Right lobe of liver (tissue), 6 donors: ENCODE data around the gene LRRC40. TPM values are rescaled to one million over a fixed set of nuclear protein-coding genes. Genes with fewer than 3 reads are reported as not detected.

Source experiments
- ATAC-seq, 4 donors: fragments of 200-7000 bp; cut with Tn5 transposase; one replicate each; pipeline ENCODE4 v1.9.1; 2020; ENCODE audit warnings: mild to moderate bottlenecking in 4 of 4, moderate library complexity in 4 of 4
- DNase-seq, 3 donors: peaks; one replicate each; pipeline ENCODE4 v3.0.0-alpha.2; 2020
- H3K27ac ChIP-seq, 3 donors: fragments of 200-600 bp; one replicate each; pipeline ENCODE4 v1.8.0; 2022
- H3K27me3 ChIP-seq, 2 donors: fragments of 200-600 bp; one replicate each; pipeline ENCODE4 v1.8.0; 2022
- H3K36me3 ChIP-seq, 4 donors: fragments of 200-600 bp; sonication (generic) in 1 of 4; one replicate each; pipeline versions ENCODE4 v1.5.1 to v1.8.0; 2017 to 2022; ENCODE audit warnings: control low read depth in 1 of 4
- H3K4me1 ChIP-seq, 4 donors: fragments of 200-600 bp; sonication (generic) in 1 of 4; one replicate each; pipeline versions ENCODE4 v1.5.1 to v1.8.0; 2017 to 2022; ENCODE audit warnings: control low read depth in 1 of 4
- H3K4me3 ChIP-seq, 3 donors: fragments of 200-600 bp; one replicate each; pipeline ENCODE4 v1.8.0; 2022
- H3K9me3 ChIP-seq, 4 donors: fragments of 200-600 bp; sonication (generic) in 1 of 4; one replicate each; pipeline versions ENCODE4 v1.5.1 to v1.8.0; 2017 to 2022; ENCODE audit warnings: control low read depth in 1 of 4
- CTCF ChIP-seq, 4 donors: fragments of 200-600 bp in 3 of 4; fragments of 450-650 bp in 1 of 4; IDR thresholded peaks; one replicate each; pipeline versions ENCODE4 v1.5.1 to v1.8.0; 2016 to 2022; ENCODE audit warnings: antibody characterized with exemption in 4 of 4, mild to moderate bottlenecking in 2 of 4
- POLR2A ChIP-seq: fragments of 450-650 bp; IDR thresholded peaks from one replicate; pipeline ENCODE4 v1.6.1; 2017; ENCODE audit warnings: antibody characterized with exemption, mild to moderate bottlenecking
- WGBS: methylation state at CpG from one replicate; pipeline ENCODE4 v1.1.6; 2018; ENCODE audit warnings: low coverage, low lambda C conversion rate; ENCODE audit not compliant: insufficient coverage; ENCODE audit errors: missing lambda C conversion rate; 5-methylcytosine and 5-hydroxymethylcytosine counted together
- intact Hi-C, 2 donors: fragments of 100-400 bp; cut with DNase I; formaldehyde crosslinking; loops; one replicate each; pipeline versions ENCODE4 v1.11.2 to v1.14.1; 2022
- total RNA-seq, 6 experiments: library from RNA; depleted of rRNA in 2 of 6; stranded (reverse); fragments of >200 nt in 2 of 6; fragmentation: NEBNext Ultra II Directional in 3 of 6; extraction: Animal tissue kit (Norgen Biotek cat#: 25700) in 3 of 6; gene quantifications; one replicate each; pipeline versions ENCODE4 v1.1.0 to v1.2.4, GENCODE V29; 2016 to 2023
- donor health status: DM: no; HTN: yes; CAD: no.
- donor health status: DM: no; HTN: no; CAD: no.
- donor health status: DM: no; HTN: no; CAD: no.
- donor health status: DM: no; HTN: yes; CAD: no.
- donor health status: DM: no; HTN: yes; CAD: no.

The LRRC40 gene
- total RNA-seq, 6 experiments from 2014 or later, result 8.9 to 15.3 (median 9.9) TPM

- H3K36me3 ChIP-seq, result no peaks in the 10 kb centered on the region
- peak overlapping the region; percentile 73 to 92 (median 81) for H3K27ac ChIP-seq
- no peaks in the 10 kb centered on the region for H3K9me3 ChIP-seq
- DNase-seq, result no peak
- 0% methylated on average over 9 of the region's 11 CpGs for WGBS
- ATAC-seq, result peak in 3 of 4 donors; percentile 54 to 60 (median 56)
- peak overlapping the region; percentile 73 to 85 (median 78) for H3K4me3 ChIP-seq
- no peaks in the 10 kb centered on the region for H3K27me3 ChIP-seq
- no peak for TF ChIP-seq POLR2A
- no peak for TF ChIP-seq CTCF (IDR thresholded peaks at IDR 0.05)
- H3K4me1 ChIP-seq, result peaks cover 0 to 26% (median 9%) of the 10 kb centered on the region in 4 donors
- intact Hi-C loops, result no loop called here
These were observed 327 bp downstream of the LRRC40 start for GRCh38 chr1:70205071-70205433.

GRCh38 chr1:70204600-70204999, 779 bp downstream of the LRRC40 start:
- WGBS, result 1% methylated on average over 4 of the region's 4 CpGs
- Histone ChIP-seq H3K27me3 (no peaks in the 10 kb centered on the region), H3K4me3 (peak overlapping the region; percentile 73 to 85 (median 78)), H3K9me3 (no peaks in the 10 kb centered on the region), H3K4me1 (peaks cover 0 to 26% (median 9%) of the 10 kb centered on the region in 4 donors), H3K36me3 (no peaks in the 10 kb centered on the region), H3K27ac (peak overlapping the region; percentile 73 to 92 (median 81))
- no peak for ATAC-seq
- TF ChIP-seq CTCF (IDR thresholded peaks at IDR 0.05) (no peak), POLR2A (no peak)
- no peak for DNase-seq
- intact Hi-C loops, result no loop called here

- Histone ChIP-seq H3K9me3 (no peaks in the 10 kb centered on the region), H3K27ac (no peak overlapping the region), H3K36me3 (no peaks in the 10 kb centered on the region), H3K27me3 (no peaks in the 10 kb centered on the region), H3K4me3 (peak overlapping the region; percentile 73 to 85 (median 78)), H3K4me1 (peaks cover 0 to 25% (median 9%) of the 10 kb centered on the region in 4 donors)
- no peak for TF ChIP-seq CTCF (IDR thresholded peaks at IDR 0.05)
- no peak for TF ChIP-seq POLR2A
- ATAC-seq, result no peak
- intact Hi-C loops, result no loop called here
- no peak for DNase-seq
- WGBS, result 88% methylated on average over 1 of the region's 1 CpG
These were observed 1.2 kb downstream of the LRRC40 start for GRCh38 chr1:70204139-70204538.

- H3K27me3 ChIP-seq, result no peaks in the 10 kb centered on the region
- ATAC-seq, result no peak
- no peaks in the 10 kb centered on the region for H3K36me3 ChIP-seq
- DNase-seq, result no peak
- H3K4me1 ChIP-seq, result peaks cover 0 to 21% (median 9%) of the 10 kb centered on the region in 4 donors
- no peaks in the 10 kb centered on the region for H3K9me3 ChIP-seq
- H3K4me3 ChIP-seq, result no peak overlapping the region
- no peak overlapping the region for H3K27ac ChIP-seq
- WGBS, result 65% methylated on average over 2 of the region's 2 CpGs
- no peak for TF ChIP-seq POLR2A
- no peak for TF ChIP-seq CTCF (IDR thresholded peaks at IDR 0.05)
- intact Hi-C loops, result no loop called here
These were observed 3.1 kb downstream of the LRRC40 start for GRCh38 chr1:70202173-70202758.
